Suprapubic skin (tissue), 4 donors: ENCODE measurements around the gene ATP1A2. TPM values are rescaled to one million over a fixed set of nuclear protein-coding genes. Genes with fewer than 3 reads are reported as not detected.

Experiments used
- DNase-seq, 2 donors: peaks; one replicate each; pipeline ENCODE4 v3.0.0-alpha.2; 2019; ENCODE audit warnings: low spot score in 2 of 2
- H3K27ac ChIP-seq: fragments of 200-600 bp; sonication (generic); one replicate; pipeline ENCODE4 v1.5.1; 2019
- H3K27me3 ChIP-seq: fragments of 200-600 bp; sonication (generic); one replicate; pipeline ENCODE4 v1.5.1; 2019
- H3K36me3 ChIP-seq: fragments of 200-600 bp; sonication (generic); one replicate; pipeline ENCODE4 v1.5.1; 2019
- H3K4me1 ChIP-seq: fragments of 200-600 bp; sonication (generic); one replicate; pipeline ENCODE4 v1.5.1; 2019
- H3K4me3 ChIP-seq: fragments of 200-600 bp; sonication (generic); one replicate; pipeline ENCODE4 v1.5.1; 2019; ENCODE audit warnings: mild to moderate bottlenecking
- H3K9me3 ChIP-seq: fragments of 200-600 bp; sonication (generic); one replicate; pipeline ENCODE4 v1.5.1; 2019
- EP300 ChIP-seq: sonication (generic); formaldehyde crosslinking; IDR thresholded peaks from one replicate; pipeline ENCODE4 v1.6.1; 2017; ENCODE audit warnings: antibody characterized with exemption
- POLR2A ChIP-seq, 2 donors: fragments of 450-650 bp; IDR thresholded peaks; one replicate each; pipeline ENCODE4 v1.6.1; 2017; ENCODE audit warnings: antibody characterized with exemption in 2 of 2, mild to moderate bottlenecking in 2 of 2, moderate library complexity in 2 of 2
- POLR2AphosphoS5 ChIP-seq, 3 donors: sonication (generic); formaldehyde crosslinking; IDR thresholded peaks; one replicate each; pipeline ENCODE4 v1.6.1; 2017; ENCODE audit warnings: antibody characterized with exemption in 3 of 3
- WGBS: methylation state at CpG from one replicate; pipeline ENCODE4 v1.1.5; 2018; 5-methylcytosine and 5-hydroxymethylcytosine counted together
- total RNA-seq, 4 donors: library from RNA; depleted of rRNA; stranded (reverse); fragments of >200 nt; gene quantifications; one replicate each; pipeline ENCODE4 v1.1.0, GENCODE V29; 2016
- TF ChIP-seq, protein P1 (sequence below), 2 donors: fragments of 200-600 bp in 1 of 2; fragments of 450-650 bp in 1 of 2; sonication (generic) in 1 of 2; IDR thresholded peaks; one replicate each; pipeline ENCODE4 v1.5.1; 2016 to 2019; ENCODE audit warnings: antibody characterized with exemption in 2 of 2, mild to moderate bottlenecking in 1 of 2, moderate library complexity in 1 of 2

ATP1A2 gene
- total RNA-seq, 4 donors from 2014 or later, result 4.2 to 6.9 (median 4.8) TPM

DNA sequence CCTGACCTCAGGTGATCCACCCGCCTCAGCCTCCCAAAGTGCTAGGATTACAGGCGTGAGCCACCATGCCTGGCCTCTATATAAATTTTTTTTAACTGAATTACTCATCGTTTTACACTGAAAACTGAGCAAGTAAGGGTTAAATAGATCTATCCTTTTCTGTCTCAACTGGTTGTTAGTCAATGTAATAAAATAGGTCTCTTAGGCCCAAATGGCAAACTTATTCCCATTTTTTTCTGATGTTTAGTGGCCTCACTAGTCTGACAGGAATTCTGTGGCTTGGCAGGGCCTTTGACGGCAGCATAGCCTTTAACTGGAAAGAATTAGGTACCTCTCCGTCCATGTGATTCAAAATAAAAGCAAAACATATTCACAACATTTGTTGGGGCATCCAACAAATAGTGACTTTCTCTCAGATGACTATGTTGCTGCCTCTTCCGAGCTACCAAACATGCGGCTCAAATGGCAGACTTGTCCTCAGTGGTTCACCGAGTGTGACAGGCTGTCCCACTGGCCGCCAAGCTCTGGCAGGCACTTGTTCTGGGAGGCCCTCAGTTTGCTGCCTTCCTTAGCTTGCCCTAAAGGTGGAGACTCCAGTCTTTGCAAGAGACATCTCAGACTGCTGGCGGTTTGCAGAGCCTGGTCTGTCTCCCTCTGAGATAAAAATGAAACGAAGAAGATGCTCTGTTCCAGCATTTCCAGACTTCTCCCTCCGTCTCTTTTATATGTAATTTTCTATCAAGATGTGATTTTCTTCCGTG, 53.2 kb downstream of the ATP1A2 start:
- TF ChIP-seq, protein P1, sequence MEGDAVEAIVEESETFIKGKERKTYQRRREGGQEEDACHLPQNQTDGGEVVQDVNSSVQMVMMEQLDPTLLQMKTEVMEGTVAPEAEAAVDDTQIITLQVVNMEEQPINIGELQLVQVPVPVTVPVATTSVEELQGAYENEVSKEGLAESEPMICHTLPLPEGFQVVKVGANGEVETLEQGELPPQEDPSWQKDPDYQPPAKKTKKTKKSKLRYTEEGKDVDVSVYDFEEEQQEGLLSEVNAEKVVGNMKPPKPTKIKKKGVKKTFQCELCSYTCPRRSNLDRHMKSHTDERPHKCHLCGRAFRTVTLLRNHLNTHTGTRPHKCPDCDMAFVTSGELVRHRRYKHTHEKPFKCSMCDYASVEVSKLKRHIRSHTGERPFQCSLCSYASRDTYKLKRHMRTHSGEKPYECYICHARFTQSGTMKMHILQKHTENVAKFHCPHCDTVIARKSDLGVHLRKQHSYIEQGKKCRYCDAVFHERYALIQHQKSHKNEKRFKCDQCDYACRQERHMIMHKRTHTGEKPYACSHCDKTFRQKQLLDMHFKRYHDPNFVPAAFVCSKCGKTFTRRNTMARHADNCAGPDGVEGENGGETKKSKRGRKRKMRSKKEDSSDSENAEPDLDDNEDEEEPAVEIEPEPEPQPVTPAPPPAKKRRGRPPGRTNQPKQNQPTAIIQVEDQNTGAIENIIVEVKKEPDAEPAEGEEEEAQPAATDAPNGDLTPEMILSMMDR (IDR thresholded peaks at IDR 0.05), result no peak
- TF ChIP-seq EP300 (no peak), POLR2AphosphoS5 (IDR thresholded peaks at IDR 0.05) (no peak), POLR2A (IDR thresholded peaks at IDR 0.05) (no peak)
- DNase-seq, result no peak
- WGBS, result 79% methylated on average over 13 of the region's 13 CpGs

DNA sequence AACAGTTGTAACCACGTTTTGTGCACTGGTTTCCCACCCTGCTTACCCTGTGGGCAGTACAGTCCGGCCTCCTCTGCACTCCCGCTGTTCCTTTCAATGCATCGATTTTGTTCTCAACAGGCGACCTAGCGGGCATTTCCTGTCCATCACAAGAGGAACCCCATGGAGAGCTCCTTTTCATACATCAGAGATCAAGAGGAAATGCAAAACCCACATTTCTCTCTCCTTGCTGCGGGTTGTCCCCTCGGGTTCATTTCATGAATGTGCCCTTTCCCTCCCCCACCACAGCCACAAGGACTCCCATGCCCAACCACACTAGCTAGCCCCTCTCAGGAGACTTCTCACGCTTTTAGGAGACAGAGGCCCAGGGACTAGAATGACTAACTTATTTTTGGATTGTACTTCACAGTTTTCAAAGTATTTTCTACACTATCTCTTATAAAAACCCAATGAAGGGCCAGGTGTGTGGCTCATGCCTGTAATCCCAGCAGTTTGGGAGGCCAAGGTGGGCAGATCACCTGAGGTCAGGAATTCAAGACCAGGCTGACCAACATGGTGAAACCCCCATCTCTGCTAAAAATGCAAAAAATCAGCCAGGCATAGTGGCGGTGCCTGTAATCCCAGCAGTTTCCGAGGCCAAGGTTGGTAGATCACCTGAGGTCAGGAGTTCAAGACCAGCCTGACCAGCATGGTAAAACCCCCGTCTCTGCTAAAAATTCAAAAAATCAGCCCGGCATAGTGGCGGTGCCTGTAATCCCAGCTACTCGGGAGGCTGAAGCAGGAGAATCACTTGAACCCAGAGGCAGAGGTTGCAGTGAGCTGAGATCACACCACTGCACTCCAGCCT, 54.2 kb downstream of the ATP1A2 start:
- Histone ChIP-seq H3K36me3 (no peaks in the 10 kb centered on the region), H3K4me3 (no peak overlapping the region), H3K9me3 (no peaks in the 10 kb centered on the region), H3K27ac (no peak overlapping the region), H3K27me3 (peaks cover 7% of the 10 kb centered on the region), H3K4me1 (no peaks in the 10 kb centered on the region)
- WGBS, result 59% methylated on average over 15 of the region's 15 CpGs
- no peak for TF ChIP-seq POLR2AphosphoS5 (IDR thresholded peaks at IDR 0.05)
- TF ChIP-seq, protein P1 (IDR thresholded peaks at IDR 0.05), result no peak
- no peak for TF ChIP-seq EP300
- TF ChIP-seq POLR2A (IDR thresholded peaks at IDR 0.05), result no peak
- DNase-seq, result no peak

More for the DNA sequence above, 53.2 kb downstream of the ATP1A2 start:
- Histone ChIP-seq H3K27ac (no peak overlapping the region), H3K27me3 (peaks cover 7% of the 10 kb centered on the region), H3K4me1 (no peaks in the 10 kb centered on the region), H3K9me3 (no peaks in the 10 kb centered on the region), H3K4me3 (no peak overlapping the region), H3K36me3 (no peaks in the 10 kb centered on the region)

DNA sequence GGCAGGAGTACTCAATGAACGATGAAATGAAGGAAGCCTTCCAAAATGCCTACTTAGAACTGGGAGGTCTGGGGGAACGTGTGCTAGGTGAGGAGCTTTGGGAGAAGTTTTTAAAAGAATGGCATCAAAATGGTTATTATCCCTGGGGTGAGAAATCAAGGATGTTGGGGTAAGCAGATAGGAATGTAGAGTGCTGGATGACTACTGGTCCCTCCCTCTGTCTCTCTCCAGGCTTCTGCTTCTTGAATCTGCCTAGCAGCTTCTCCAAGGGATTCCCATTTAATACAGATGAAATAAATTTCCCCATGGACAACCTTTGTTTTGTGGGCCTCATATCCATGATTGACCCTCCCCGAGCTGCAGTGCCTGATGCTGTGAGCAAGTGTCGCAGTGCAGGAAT, 55.8 kb downstream of the ATP1A2 start:
- TF ChIP-seq POLR2A (IDR thresholded peaks at IDR 0.05), result no peak
- TF ChIP-seq, protein P1 (IDR thresholded peaks at IDR 0.05), result no peak
- no peak for DNase-seq
- Histone ChIP-seq H3K4me3 (no peak overlapping the region), H3K9me3 (no peaks in the 10 kb centered on the region), H3K4me1 (no peaks in the 10 kb centered on the region), H3K36me3 (no peaks in the 10 kb centered on the region), H3K27me3 (peaks cover 4% of the 10 kb centered on the region), H3K27ac (no peak overlapping the region)
- WGBS, result 89% methylated on average over 4 of the region's 4 CpGs

DNA sequence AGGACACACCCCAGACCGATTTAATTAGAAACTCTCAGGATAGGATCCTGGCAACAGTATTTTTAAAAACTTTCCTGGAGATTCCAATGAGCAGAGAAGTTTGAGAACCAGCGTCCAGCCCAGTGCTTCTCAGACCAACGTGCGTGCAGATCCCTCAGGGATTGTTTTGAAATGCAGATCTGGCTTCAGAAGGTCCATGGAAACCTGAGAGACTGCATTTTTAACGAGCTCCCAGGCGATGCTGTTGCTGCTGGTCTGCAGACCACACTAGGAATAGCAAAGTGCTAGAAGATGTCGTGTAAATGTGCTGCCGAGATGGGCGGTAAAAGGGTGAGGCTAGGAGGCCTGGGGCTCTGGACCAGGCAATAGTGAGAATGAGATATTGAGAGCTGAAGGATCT, 56.4 kb downstream of the ATP1A2 start:
- Histone ChIP-seq H3K4me3 (no peak overlapping the region), H3K36me3 (no peaks in the 10 kb centered on the region), H3K4me1 (no peaks in the 10 kb centered on the region), H3K27ac (no peak overlapping the region), H3K9me3 (no peaks in the 10 kb centered on the region), H3K27me3 (peaks cover under 1% of the 10 kb centered on the region)
- no peak for TF ChIP-seq POLR2A (IDR thresholded peaks at IDR 0.05)
- TF ChIP-seq EP300, result no peak
- TF ChIP-seq, protein P1 (IDR thresholded peaks at IDR 0.05), result no peak
- no peak for TF ChIP-seq POLR2AphosphoS5 (IDR thresholded peaks at IDR 0.05)
- 70% methylated on average over 9 of the region's 9 CpGs for WGBS
- no peak for DNase-seq

DNA sequence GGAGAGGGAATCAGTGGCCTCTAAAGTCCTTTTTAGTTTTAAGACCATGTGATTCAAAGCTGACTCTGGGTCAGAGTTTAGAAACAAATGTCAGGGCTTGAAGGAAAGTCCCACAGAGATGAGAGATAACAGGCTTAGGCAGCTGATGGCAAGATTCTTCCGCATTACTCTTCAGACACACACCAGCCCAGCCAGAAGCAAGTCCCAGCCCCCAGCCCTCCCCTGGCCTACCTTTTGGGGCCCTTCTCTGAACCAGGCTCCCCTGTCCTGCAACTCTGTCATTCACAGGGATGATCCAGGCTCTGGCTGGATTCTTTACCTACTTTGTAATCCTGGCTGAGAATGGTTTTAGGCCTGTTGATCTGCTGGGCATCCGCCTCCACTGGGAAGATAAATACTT, 61.7 kb downstream of the ATP1A2 start:
- TF ChIP-seq EP300 (no peak), POLR2A (IDR thresholded peaks at IDR 0.05) (no peak), POLR2AphosphoS5 (IDR thresholded peaks at IDR 0.05) (no peak)
- TF ChIP-seq, protein P1 (IDR thresholded peaks at IDR 0.05), result no peak
- Histone ChIP-seq H3K27me3 (no peaks in the 10 kb centered on the region), H3K36me3 (no peaks in the 10 kb centered on the region), H3K4me3 (no peak overlapping the region), H3K27ac (no peak overlapping the region), H3K9me3 (no peaks in the 10 kb centered on the region), H3K4me1 (no peaks in the 10 kb centered on the region)
- no peak for DNase-seq
- 90% methylated on average over 2 of the region's 2 CpGs for WGBS
